Measurements from ENCODE around the gene CAPS2.

DNA sequence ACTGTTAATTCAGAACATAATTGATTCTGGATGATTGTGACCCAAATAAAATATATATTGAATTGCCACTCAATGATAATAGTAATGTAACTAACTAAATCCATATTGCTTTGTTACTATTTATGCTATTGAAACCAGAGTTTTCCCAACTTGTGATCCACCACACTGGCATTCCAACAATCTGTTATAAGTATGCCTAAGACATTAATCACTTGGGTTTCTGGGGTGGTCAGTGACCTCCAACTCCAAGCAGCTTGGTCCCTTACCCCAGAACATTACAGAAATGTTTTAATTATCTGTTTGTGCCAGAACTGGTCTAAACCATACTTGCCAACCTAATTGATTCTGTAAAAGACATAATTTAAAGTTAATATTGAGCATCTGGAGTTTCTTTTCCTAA lies 14.6 kb downstream of the CAPS2 start:
- no peak for TF ChIP-seq EP300 (IDR thresholded peaks at IDR 0.05)
- TF ChIP-seq, protein P1, sequence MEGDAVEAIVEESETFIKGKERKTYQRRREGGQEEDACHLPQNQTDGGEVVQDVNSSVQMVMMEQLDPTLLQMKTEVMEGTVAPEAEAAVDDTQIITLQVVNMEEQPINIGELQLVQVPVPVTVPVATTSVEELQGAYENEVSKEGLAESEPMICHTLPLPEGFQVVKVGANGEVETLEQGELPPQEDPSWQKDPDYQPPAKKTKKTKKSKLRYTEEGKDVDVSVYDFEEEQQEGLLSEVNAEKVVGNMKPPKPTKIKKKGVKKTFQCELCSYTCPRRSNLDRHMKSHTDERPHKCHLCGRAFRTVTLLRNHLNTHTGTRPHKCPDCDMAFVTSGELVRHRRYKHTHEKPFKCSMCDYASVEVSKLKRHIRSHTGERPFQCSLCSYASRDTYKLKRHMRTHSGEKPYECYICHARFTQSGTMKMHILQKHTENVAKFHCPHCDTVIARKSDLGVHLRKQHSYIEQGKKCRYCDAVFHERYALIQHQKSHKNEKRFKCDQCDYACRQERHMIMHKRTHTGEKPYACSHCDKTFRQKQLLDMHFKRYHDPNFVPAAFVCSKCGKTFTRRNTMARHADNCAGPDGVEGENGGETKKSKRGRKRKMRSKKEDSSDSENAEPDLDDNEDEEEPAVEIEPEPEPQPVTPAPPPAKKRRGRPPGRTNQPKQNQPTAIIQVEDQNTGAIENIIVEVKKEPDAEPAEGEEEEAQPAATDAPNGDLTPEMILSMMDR (IDR thresholded peaks at IDR 0.05): no peak
